Pericardium fibroblast (primary cell): Measurements from ENCODE around the gene AMY1C. TPM values are rescaled to one million over a fixed set of nuclear protein-coding genes. Genes with fewer than 3 reads are reported as not detected.

ENCODE experiments used
- total RNA-seq: library from RNA; depleted of rRNA; stranded (reverse); fragments of >200 nt; gene quantifications from 2 replicates; pipeline ENCODE4 v1.2.3, GENCODE V29; 2015

Gene AMY1C
- not detected in 2 replicates for total RNA-seq

GRCh38 chr1:103749598-103749997 lies at the start of gene AMY1C:
TSS of gene AMY1C (plus strand) at chr1:103749898. CDS start at chr1:103750470, 572 bp downstream.

Other genes starting within 250 kb of the AMY1C start
- gene RNPC3, start 224.2 kb upstream of the AMY1C start, total RNA-seq: 5.0 and 6.4 TPM in 2 replicates
- gene AMY2B, start 178.3 kb upstream of the AMY1C start, total RNA-seq: 3.7 and 4.6 TPM in 2 replicates
- not detected in 2 replicates for gene AMY2A, start 132.5 kb upstream of the AMY1C start, total RNA-seq
- gene AMY1A, start 94.1 kb upstream of the AMY1C start, total RNA-seq: not detected in 2 replicates
- not detected in 2 replicates for gene AMY1B, start 53.7 kb upstream of the AMY1C start, total RNA-seq